Erythroblast (primary cell): ENCODE results near the gene TTC39B.
"Not testable (repeated sequence)": the region's sequence is repeated elsewhere in the genome, so short reads cannot be mapped to it uniquely, and the experiment has no call there.

Experiments used
- DNase-seq, 2 experiments: peaks; one replicate each; lab custom pipeline; 2025; lab: John Stamatoyannopoulos, UW
- GATA1 ChIP-seq: IDR thresholded peaks from 2 replicates; pipeline ENCODE4 v1.6.1; 2011; ENCODE audit warnings: low read depth, mild to moderate bottlenecking, control low read depth, low read length, moderate library complexity
- POLR2A ChIP-seq: IDR thresholded peaks from 2 replicates; pipeline ENCODE4 v1.6.1; 2011; ENCODE audit warnings: mild to moderate bottlenecking, low read length

TTC39B gene

DNA sequence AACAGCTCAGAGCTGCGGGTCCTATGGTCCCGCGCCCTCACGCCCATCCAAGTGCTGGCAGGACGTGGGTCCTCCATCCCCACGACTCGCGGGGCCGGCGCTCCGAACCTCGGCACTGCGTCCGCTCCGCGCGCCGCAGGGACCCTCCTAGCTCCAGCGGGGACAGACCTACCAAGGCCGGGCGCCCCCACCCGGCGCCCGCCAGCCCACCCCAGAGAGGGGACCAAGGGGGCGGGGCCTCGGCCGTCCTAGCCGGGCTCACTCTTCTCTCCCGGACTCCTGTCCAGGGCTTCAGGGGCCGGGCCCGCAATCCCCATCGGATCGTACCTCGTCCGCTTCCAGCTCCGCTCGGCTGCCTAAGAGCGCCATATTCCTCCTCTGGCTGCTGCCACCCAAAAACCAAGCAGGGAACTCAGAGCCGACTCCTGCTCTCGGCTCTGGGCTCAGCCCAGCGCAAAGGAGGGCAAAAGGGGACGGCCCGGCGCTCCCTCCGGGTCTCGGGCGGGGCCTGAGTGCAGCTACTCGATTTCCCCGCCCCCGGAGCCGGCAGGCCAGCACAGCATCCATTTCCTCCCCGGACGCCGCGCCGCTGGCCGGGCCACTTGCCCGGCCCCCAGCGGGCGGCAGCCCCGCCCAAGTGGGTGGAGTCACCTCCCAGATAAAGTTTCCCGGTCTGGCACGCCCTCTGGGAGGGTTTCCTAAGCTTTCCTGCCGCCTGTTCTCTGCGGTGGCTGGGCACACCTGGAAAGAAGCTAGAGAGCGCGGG lies at the start of gene TTC39B:
Gene TTC39B, minus strand, starts transcription at position 460 of the 766 bp plus-strand sequence. Its CDS starts 91 bp downstream, at position 369.
- peak; percentile 85 to 90 for DNase-seq
- TF ChIP-seq GATA1 (no peak), POLR2A (peak; percentile 56)

GRCh38 chr9:15355669-15356068 lies 48.7 kb upstream of the TTC39B start:
- no peak for TF ChIP-seq GATA1
- no peak for TF ChIP-seq POLR2A
- DNase-seq = no peak

DNA sequence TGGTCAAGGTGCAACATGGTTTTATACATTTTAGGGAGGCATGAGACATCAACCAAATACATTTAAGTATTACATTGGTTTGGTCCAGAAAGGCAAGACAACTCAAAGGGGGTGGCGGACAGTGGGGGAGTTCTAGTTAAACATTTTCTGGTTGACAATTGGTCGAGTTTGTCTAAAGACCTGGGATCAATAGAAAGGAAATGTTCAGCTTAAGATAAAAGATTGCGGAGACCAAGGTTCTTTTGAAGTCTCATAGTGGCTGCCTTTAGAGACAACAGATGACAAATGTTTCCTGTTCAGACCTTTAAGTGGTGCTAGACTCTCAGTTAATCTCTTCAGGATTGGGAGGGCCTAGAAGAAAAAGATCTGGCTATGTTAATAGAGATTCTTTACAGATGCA lies 47.7 kb upstream of the TTC39B start:
- no peak for DNase-seq
- TF ChIP-seq GATA1 = no peak

GRCh38 chr9:15353892-15354291 lies 46.9 kb upstream of the TTC39B start:
- no peak for DNase-seq
- TF ChIP-seq POLR2A (no peak), GATA1 (no peak)

DNA sequence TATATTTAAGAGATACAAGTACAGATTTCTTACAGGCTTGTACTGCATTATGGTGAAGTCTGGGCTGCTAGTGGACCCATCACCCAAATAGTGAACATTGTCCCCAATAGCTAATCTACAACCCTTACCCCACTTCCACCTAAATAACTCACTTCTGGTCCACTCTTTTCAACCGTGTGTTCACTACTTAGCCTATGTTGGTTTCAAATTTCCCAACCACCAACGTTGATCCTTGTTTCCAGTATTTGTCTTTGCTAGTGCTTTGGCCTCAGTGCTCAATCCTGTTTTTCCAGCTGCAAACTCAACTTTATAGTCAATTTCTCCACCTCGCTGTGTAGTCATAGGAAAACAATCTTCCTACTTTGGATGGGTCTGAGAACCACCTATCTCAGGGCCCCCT lies 45.3 kb upstream of the TTC39B start:
- no peak for DNase-seq
- no peak for TF ChIP-seq POLR2A
- TF ChIP-seq GATA1 = no peak

- no peak for TF ChIP-seq GATA1
- TF ChIP-seq POLR2A = no peak
- DNase-seq = peak in 1 of 2 experiments; percentile 2
Measured at GRCh38 chr9:15349892-15350761, 43.1 kb upstream of the TTC39B start.

- DNase-seq = no peak
- TF ChIP-seq POLR2A = no peak
Measured at GRCh38 chr9:15346837-15347236, 39.8 kb upstream of the TTC39B start.

GRCh38 chr9:15344191-15344590 lies 37.2 kb upstream of the TTC39B start:
- no peak for TF ChIP-seq POLR2A
- no peak for TF ChIP-seq GATA1
- no peak for DNase-seq

DNA sequence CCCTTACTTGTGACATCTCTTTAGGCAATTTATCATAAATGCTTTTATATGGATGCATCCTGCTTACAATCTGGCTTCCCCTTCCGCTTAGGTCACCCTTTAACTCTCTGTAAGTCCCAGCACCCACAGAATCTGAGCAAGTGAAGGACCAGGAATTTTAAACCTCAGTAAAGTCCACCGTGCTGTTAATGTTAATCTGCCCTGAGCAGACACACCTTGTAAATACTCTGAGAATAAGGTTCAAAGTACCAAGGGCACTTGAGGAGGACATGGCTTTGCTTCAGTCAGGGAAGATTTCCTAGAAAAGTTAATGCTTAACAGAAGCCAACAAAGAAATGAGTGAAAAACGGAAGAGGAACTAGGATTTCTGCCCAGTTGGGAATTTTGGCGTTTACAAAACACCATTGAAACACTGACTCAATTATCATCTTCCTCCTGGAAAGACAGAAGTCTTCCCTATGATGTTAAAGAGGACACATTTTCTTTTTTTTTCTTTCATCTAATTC lies 26.4 kb upstream of the TTC39B start:
- no peak for DNase-seq
- no peak for TF ChIP-seq GATA1
- TF ChIP-seq POLR2A = no peak

DNA sequence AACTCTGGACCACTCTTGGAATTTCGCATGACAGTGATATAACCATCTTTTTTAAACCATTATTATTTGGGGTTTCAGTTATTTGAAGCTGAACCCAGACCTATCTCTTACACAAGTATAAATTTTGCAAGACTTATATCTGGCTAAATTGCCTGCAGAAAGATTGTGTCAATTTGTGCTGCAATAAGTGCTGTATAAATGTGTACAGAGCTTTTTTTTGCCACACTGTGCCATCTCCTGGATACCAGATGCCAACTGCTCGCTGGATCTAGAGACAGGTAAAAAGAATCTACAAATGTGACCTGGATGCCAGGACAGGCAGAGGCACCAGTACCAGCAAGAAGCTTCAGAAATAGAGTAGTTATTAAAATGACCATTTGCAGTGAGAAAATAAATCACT lies 25.9 kb upstream of the TTC39B start:
- no peak for DNase-seq
- TF ChIP-seq POLR2A (no peak), GATA1 (no peak)

DNA sequence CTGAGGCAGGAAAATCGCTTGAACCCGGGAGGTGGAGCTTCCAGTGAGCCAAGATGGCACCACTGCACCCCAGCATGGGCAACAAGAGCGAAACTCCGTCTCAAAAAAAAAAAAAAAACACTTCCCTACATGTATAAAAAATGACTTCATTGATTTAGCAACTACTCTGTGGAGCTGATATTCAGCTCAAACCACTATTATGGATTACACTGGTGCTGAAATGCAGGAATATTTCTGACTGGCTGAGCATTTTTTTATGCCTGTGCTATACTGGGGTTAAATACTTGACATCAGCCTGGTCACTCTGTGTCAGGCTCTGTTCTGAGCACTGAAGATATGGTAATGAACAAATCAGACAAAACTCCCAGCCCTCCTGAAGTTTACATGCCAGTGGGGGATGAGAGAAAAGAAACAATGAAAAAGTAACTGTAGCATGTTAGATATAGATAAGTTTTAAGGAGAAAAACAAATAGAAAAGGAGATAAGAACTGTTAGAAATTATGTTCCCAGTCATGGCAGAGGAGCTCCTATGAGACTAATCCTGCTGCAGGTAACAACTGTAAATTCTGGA lies 22.6 kb upstream of the TTC39B start:
- no peak for DNase-seq
- TF ChIP-seq GATA1 (no peak), POLR2A (no peak)

GRCh38 chr9:15328946-15329345 lies 21.9 kb upstream of the TTC39B start:
- DNase-seq = no peak
- TF ChIP-seq POLR2A = no peak
- TF ChIP-seq GATA1 = no peak

- not testable (repeated sequence) for DNase-seq
Measured at GRCh38 chr9:15322695-15323094, 15.7 kb upstream of the TTC39B start.

DNA sequence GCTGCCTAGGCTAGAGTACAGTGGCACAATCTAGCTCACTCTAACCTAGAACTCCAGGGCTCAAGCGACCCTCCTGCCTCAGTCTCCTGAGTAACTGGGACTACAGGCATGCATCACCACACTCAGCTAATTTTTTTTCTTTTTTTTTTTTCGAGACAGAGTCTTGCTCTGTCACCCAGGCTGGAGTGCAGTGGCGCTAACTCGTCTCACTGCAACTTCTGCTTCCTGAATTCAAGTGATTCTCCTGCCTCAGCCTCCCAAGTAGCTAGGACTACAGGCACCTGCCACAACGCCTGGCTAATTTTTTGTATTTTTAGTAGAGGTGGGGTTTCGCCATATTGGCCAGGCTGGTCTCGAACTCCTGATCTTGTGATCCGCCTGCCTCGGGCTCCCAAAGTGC lies 12.6 kb upstream of the TTC39B start:
- not testable (repeated sequence) for DNase-seq

DNA sequence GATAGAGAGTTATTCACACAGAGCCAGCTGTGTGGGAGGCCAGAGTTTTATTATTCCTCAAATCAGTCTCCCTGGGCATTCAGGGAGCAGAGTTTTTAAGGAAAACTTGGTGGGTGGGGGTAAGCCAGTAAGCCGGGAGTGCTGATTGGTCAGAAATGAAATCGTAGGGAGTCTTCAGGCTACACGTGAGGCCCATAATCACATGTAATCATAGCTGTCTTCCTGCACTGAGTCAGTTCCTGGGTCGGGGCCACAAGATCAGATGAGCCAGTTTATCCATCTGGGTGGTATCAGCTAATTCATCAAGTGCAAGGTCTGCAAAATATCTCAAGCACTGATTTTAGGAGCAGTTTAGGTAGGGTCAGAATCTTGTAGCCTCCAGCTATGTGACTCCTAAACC lies 10.8 kb upstream of the TTC39B start:
- TF ChIP-seq POLR2A (no peak), GATA1 (no peak)
- no peak for DNase-seq
